ENCODE data around the gene SLC12A2.

GRCh38 chr5:128132499-128132898 lies 48.9 kb downstream of the SLC12A2 start:
- TF ChIP-seq RAD21 (IDR thresholded peaks at IDR 0.05; ENCODE audit: low read depth), result no peak
- TF ChIP-seq TCF7L2 (IDR thresholded peaks at IDR 0.05; ENCODE audit: borderline replicate concordance, extremely low read depth, insufficient read depth, insufficient read length), result no peak
- TF ChIP-seq CTCF (IDR thresholded peaks at IDR 0.05 in 2 of 3, conservative IDR thresholded peaks at IDR 0.05 in 1 of 3; ENCODE audit: borderline replicate concordance in 1 of 3, insufficient read depth in 1 of 3, low read depth in 2 of 3, low read length in 2 of 3), result no peak
- no peak for TF ChIP-seq SRF (IDR thresholded peaks at IDR 0.05; ENCODE audit: low read depth)
- TF ChIP-seq YY1 (IDR thresholded peaks at IDR 0.05; ENCODE audit: extremely low read depth, insufficient replicate concordance, low read depth, low read length), result no peak
- TF ChIP-seq POLR2A (IDR thresholded peaks at IDR 0.05; ENCODE audit: borderline replicate concordance, extremely low read depth, insufficient read depth, insufficient read length), result no peak
- no peak for TF ChIP-seq EZH2 (IDR thresholded peaks at IDR 0.05)
- no peak for TF ChIP-seq MAX (IDR thresholded peaks at IDR 0.05)
- no peak for TF ChIP-seq ATF3 (IDR thresholded peaks at IDR 0.05)
- no peak for TF ChIP-seq ELF1 (IDR thresholded peaks at IDR 0.05; ENCODE audit: borderline replicate concordance, low read depth)
- no peak for TF ChIP-seq ZNF274 (IDR thresholded peaks at IDR 0.05; ENCODE audit: low read depth, low read length)
- TF ChIP-seq POLR2AphosphoS5 (IDR thresholded peaks at IDR 0.05; ENCODE audit: low read depth, low read length), result no peak

Measured in HCT116 (cell line).